IMR-90 (cell line): ENCODE data around the gene AGPAT3. TPM values are rescaled to one million over a fixed set of nuclear protein-coding genes. Genes with fewer than 3 reads are reported as not detected.

Experiments
- ATAC-seq: fragments of 200-7000 bp; cut with Tn5 transposase; 2 replicates; pipeline ENCODE4 v1.9.1; 2020; ENCODE audit warnings: low read depth, mild to moderate bottlenecking, moderate library complexity
- BruUV-seq: library from RNA; stranded (reverse); fragments of 400-500 nt; replicated peaks from 2 replicates; lab custom pipeline; 2021; lab: Mats Ljungman, UMichigan
- CTCF ChIA-PET: fragments of 300-600 bp; formaldehyde crosslinking; extraction: SDS; loops from one replicate; lab custom pipeline; 2021; ENCODE audit warnings: antibody characterized with exemption; lab: Yijun Ruan, JAX
- POLR2A ChIA-PET: fragments of 300-600 bp; sonication (Branson Sonifier 250); formaldehyde crosslinking; loops from one replicate; lab custom pipeline; 2022; ENCODE audit warnings: antibody characterized with exemption; ENCODE audit not compliant: unreplicated experiment; lab: Charles Lee
- DNase-seq: peaks from one replicate; pipeline ENCODE4 v3.0.0; 2013
- H2AFZ ChIP-seq: replicated peaks from 2 replicates; pipeline ENCODE3; 2013; ENCODE audit warnings: low read length, mild to moderate bottlenecking; ENCODE audit not compliant: poor library complexity
- H2AK5ac ChIP-seq: 2 replicates; pipeline ENCODE4 v1.6.1; 2013; ENCODE audit warnings: low read depth, low read length, inconsistent platforms
- H2AK9ac ChIP-seq: replicated peaks from 2 replicates; pipeline ENCODE3; 2013; ENCODE audit warnings: mild to moderate bottlenecking, low read depth, low read length, moderate library complexity; ENCODE audit not compliant: poor library complexity
- H2BK120ac ChIP-seq: 2 replicates; pipeline ENCODE4 v1.6.1; 2013; ENCODE audit warnings: low read depth, low read length, inconsistent platforms
- H2BK15ac ChIP-seq: 3 replicates; pipeline ENCODE4 v1.6.1; 2013; ENCODE audit warnings: low read depth, low read length, inconsistent platforms
- H2BK20ac ChIP-seq: 2 replicates; pipeline ENCODE4 v1.6.1; 2013; ENCODE audit warnings: low read depth, mild to moderate bottlenecking, inconsistent platforms, low read length, moderate library complexity
- H2BK5ac ChIP-seq: 2 replicates; pipeline ENCODE4 v1.6.1; 2013; ENCODE audit warnings: mild to moderate bottlenecking, low read depth, low read length, inconsistent platforms; ENCODE audit not compliant: poor library complexity, severe bottlenecking
- H3K14ac ChIP-seq: replicated peaks from 2 replicates; pipeline ENCODE4 v1.6.1; 2013; ENCODE audit warnings: low read depth, low read length, inconsistent platforms
- H3K18ac ChIP-seq: 2 replicates; pipeline ENCODE4 v1.6.1; 2013; ENCODE audit warnings: low read depth, low read length, control low read depth
- H3K23ac ChIP-seq: 2 replicates; pipeline ENCODE4 v1.6.1; 2013; ENCODE audit warnings: low read depth, low read length, inconsistent platforms
- H3K27ac ChIP-seq: 2 replicates; pipeline ENCODE4 v1.5.1; 2013; ENCODE audit warnings: mild to moderate bottlenecking, control low read depth, low read length; ENCODE audit not compliant: insufficient read depth
- H3K27me3 ChIP-seq: 2 replicates; pipeline ENCODE4 v1.6.1; 2013; ENCODE audit warnings: low read length; ENCODE audit not compliant: control insufficient read depth, insufficient read depth
- H3K36me3 ChIP-seq: 2 replicates; pipeline ENCODE4 v1.6.1; 2013; ENCODE audit warnings: low read length, mixed read lengths; ENCODE audit not compliant: control insufficient read depth, insufficient read depth
- H3K4ac ChIP-seq: 2 replicates; pipeline ENCODE4 v1.6.1; 2013; ENCODE audit warnings: low read depth, low read length, inconsistent platforms
- H3K4me1 ChIP-seq: 2 replicates; pipeline ENCODE4 v1.6.1; 2013; ENCODE audit warnings: low read length, mixed read lengths; ENCODE audit not compliant: control insufficient read depth, insufficient read depth
- H3K4me2 ChIP-seq: 2 replicates; pipeline ENCODE4 v1.6.1; 2013; ENCODE audit warnings: low read depth, mild to moderate bottlenecking, control low read depth, low read length, moderate library complexity
- H3K4me3 ChIP-seq: 2 replicates; pipeline ENCODE4 v1.5.1; 2013; ENCODE audit warnings: low read depth, mild to moderate bottlenecking, control low read depth, low read length, moderate library complexity; ENCODE audit not compliant: insufficient read depth
- H3K56ac ChIP-seq: 2 replicates; pipeline ENCODE4 v1.6.1; 2013; ENCODE audit warnings: low read length, inconsistent platforms; ENCODE audit not compliant: insufficient read depth; ENCODE audit errors: extremely low read depth
- H3K79me1 ChIP-seq, 2 experiments: 2 replicates each; pipeline ENCODE4 v1.6.1; 2013; ENCODE audit warnings: low read length in 2 of 2, inconsistent platforms in 1 of 2, low read depth in 1 of 2
- H3K9ac ChIP-seq: 2 replicates; pipeline ENCODE4 v1.6.1; 2013; ENCODE audit warnings: low read depth, low read length, control low read depth
- H3K9me1 ChIP-seq: 2 replicates; pipeline ENCODE4 v1.6.1; 2013; ENCODE audit warnings: low read length, inconsistent platforms; ENCODE audit not compliant: insufficient read depth
- H3K9me3 ChIP-seq: 2 replicates; pipeline ENCODE4 v1.6.1; 2013; ENCODE audit warnings: low read length; ENCODE audit not compliant: control insufficient read depth, insufficient read depth
- H4K20me1 ChIP-seq: 2 replicates; pipeline ENCODE4 v1.6.1; 2013; ENCODE audit warnings: low read length, inconsistent platforms; ENCODE audit not compliant: insufficient read depth
- H4K5ac ChIP-seq: 2 replicates; pipeline ENCODE4 v1.6.1; 2013; ENCODE audit warnings: mild to moderate bottlenecking, low read depth, low read length, control low read depth
- H4K8ac ChIP-seq, 2 experiments: 2 replicates each; pipeline ENCODE4 v1.6.1; 2013; ENCODE audit warnings: low read depth in 2 of 2, low read length in 2 of 2, control low read depth in 1 of 2, inconsistent platforms in 1 of 2
- H4K91ac ChIP-seq: 2 replicates; pipeline ENCODE4 v1.6.1; 2013; ENCODE audit warnings: low read depth, low read length, inconsistent platforms; ENCODE audit not compliant: insufficient read depth
- BHLHE40 ChIP-seq: fragments of 150-350 bp; IDR thresholded peaks from 2 replicates; pipeline ENCODE4 v1.6.1; 2016; ENCODE audit warnings: mild to moderate bottlenecking, low read depth, low read length
- CEBPB ChIP-seq: IDR thresholded peaks from 2 replicates; pipeline ENCODE4 v1.6.1; 2012; ENCODE audit warnings: low read depth, low read length, improper control_type of control experiment
- CHD1 ChIP-seq: IDR thresholded peaks from 2 replicates; pipeline ENCODE4 v1.6.1; 2012; ENCODE audit warnings: low read depth, low read length, improper control_type of control experiment
- FOS ChIP-seq: fragments of 150-350 bp; IDR thresholded peaks from 2 replicates; pipeline ENCODE4 v1.6.1; 2016; ENCODE audit warnings: low read depth, low read length
- MAFK ChIP-seq: IDR thresholded peaks from 2 replicates; pipeline ENCODE4 v1.6.1; 2012; ENCODE audit warnings: low read depth, low read length, improper control_type of control experiment
- MAZ ChIP-seq: IDR thresholded peaks from 2 replicates; pipeline ENCODE4 v1.6.1; 2012; ENCODE audit warnings: low read depth, mild to moderate bottlenecking, low read length, improper control_type of control experiment, moderate library complexity, borderline replicate concordance
- MXI1 ChIP-seq: IDR thresholded peaks from 2 replicates; pipeline ENCODE4 v1.6.1; 2012; ENCODE audit warnings: low read depth, mild to moderate bottlenecking, low read length, moderate library complexity, borderline replicate concordance
- NFE2L2 ChIP-seq: fragments of 150-350 bp; IDR thresholded peaks from 2 replicates; pipeline ENCODE4 v1.6.1; 2016; ENCODE audit warnings: low read depth, mild to moderate bottlenecking, low read length
- POLR2A ChIP-seq: IDR thresholded peaks from 2 replicates; pipeline ENCODE4 v1.6.1; 2012; ENCODE audit warnings: mild to moderate bottlenecking, low read depth, low read length
- RAD21 ChIP-seq: IDR thresholded peaks from 2 replicates; pipeline ENCODE4 v1.6.1; 2012; ENCODE audit warnings: low read length, improper control_type of control experiment
- RCOR1 ChIP-seq: IDR thresholded peaks from 2 replicates; pipeline ENCODE4 v1.6.1; 2012; ENCODE audit warnings: mild to moderate bottlenecking, low read length, improper control_type of control experiment; ENCODE audit not compliant: insufficient replicate concordance
- RFX5 ChIP-seq: IDR thresholded peaks from 2 replicates; pipeline ENCODE4 v1.8.0; 2012; ENCODE audit warnings: low read depth, mild to moderate bottlenecking, low read length, moderate library complexity
- SMC3 ChIP-seq: fragments of 150-350 bp; IDR thresholded peaks from 2 replicates; pipeline ENCODE4 v1.6.1; 2016; ENCODE audit warnings: low read depth, mild to moderate bottlenecking, antibody characterized with exemption, low read length, moderate library complexity
- WGBS, 2 experiments: methylation state at CpG; one replicate each; pipeline versions ENCODE4 v1.1.5 to v1.1.7; 2013; ENCODE audit warnings: missing lambda C conversion rate in 2 of 2; ENCODE audit not compliant: insufficient read length in 1 of 2; ENCODE audit errors: extremely low coverage in 2 of 2; 5-methylcytosine and 5-hydroxymethylcytosine counted together
- dilution Hi-C: fragments of 300-500 bp; cut with HindIII; formaldehyde crosslinking; loops from one replicate; pipeline ENCODE4 v1.14.3; 2018; ENCODE audit warnings: low sequenced_read_pairs; ENCODE audit not compliant: unreplicated experiment
- in situ Hi-C: fragments of 300-500 bp; cut with MboI; formaldehyde crosslinking; loops from 3 replicates; pipeline ENCODE4 v1.14.3; 2019; ENCODE audit warnings: low sequenced_read_pairs, inconsistent platforms, mixed read lengths
- intact Hi-C: fragments of 100-400 bp; cut with micrococcal nuclease; formaldehyde crosslinking; loops from 2 replicates; pipeline ENCODE4 v1.10.0; 2022
- polyA plus RNA-seq, 3 experiments: library from polyadenylated mRNA; depleted of rRNA; stranded (reverse); fragments of >200 nt; gene quantifications; 2 replicates each; pipeline ENCODE4 v1.2.3, GENCODE V29; 2012; ENCODE audit warnings: low replicate concordance in 1 of 3
- total RNA-seq: library from RNA; depleted of rRNA; stranded (reverse); fragments of >200 nt; gene quantifications from 2 replicates; pipeline ENCODE4 v1.2.3, GENCODE V29; 2012
- TF ChIP-seq, protein P1 (sequence below): conservative IDR thresholded peaks from 2 replicates; pipeline ENCODE4 v1.5.1; 2012; ENCODE audit warnings: mild to moderate bottlenecking, low read depth, low read length, improper control_type of control experiment
- TF ChIP-seq, protein P2 (sequence below): fragments of 150-350 bp; IDR thresholded peaks from 2 replicates; pipeline ENCODE4 v1.6.1; 2017; ENCODE audit warnings: mild to moderate bottlenecking, antibody characterized with exemption, low read length, low read depth
- TF ChIP-seq, protein P3 (sequence below): fragments of 150-350 bp; IDR thresholded peaks from 2 replicates; pipeline ENCODE4 v1.6.1; 2016; ENCODE audit warnings: low read depth, mild to moderate bottlenecking, low read length, moderate library complexity, borderline replicate concordance

Gene AGPAT3
- total and polyA plus RNA-seq, 2 of the 4 experiments (the other 2 are of a cell fraction): 27.1 to 38.7 TPM

DNA sequence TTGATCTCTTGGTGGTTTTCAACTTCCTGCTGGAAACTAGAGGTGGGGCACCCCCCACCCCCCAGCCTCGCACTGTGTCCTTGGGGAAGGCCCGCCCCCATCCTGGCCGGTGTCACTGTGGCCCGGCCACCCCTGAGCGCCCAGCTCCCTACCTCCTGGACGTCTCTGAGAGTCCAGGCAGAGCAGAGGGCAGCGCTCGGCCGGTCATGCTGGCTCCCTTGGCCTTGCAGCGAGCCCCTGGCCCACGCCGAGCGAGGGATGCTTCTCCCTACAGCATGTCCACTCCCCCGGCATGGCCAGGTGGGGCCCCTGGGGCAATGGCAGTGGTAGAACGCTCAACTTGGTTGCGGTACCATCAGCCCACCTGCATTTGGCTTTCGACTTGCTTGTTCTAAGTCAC lies 118.4 kb downstream of the AGPAT3 start:
- Histone ChIP-seq H3K9me3 (no peaks in the 10 kb centered on the region), H3K4ac (no peak overlapping the region), H3K4me3 (no peak overlapping the region), H3K4me1 (no peaks in the 10 kb centered on the region; the same call in 1 of the 2 replicates), H2AK5ac (no peak overlapping the region), H4K20me1 (no peaks in the 10 kb centered on the region; the same call in 1 of the 2 replicates), H3K79me1 (no peaks in the 10 kb centered on the region), H4K8ac (no peak overlapping the region), H3K27me3 (no peaks in the 10 kb centered on the region), H3K23ac (no peak overlapping the region), H3K9me1 (no peaks in the 10 kb centered on the region), H4K5ac (no peak overlapping the region), H4K91ac (no peak overlapping the region), H3K14ac (no peak overlapping the region), H2BK20ac (no peak overlapping the region), H3K27ac (no peak overlapping the region), H2BK5ac (no peak overlapping the region), H3K18ac (no peak overlapping the region), H3K4me2 (no peak overlapping the region), H3K36me3 (peaks cover 20% of the 10 kb centered on the region), H2BK15ac (no peak overlapping the region), H2AK9ac (no peak overlapping the region), H3K56ac (no peak overlapping the region), H3K9ac (no peak overlapping the region), H2AFZ (no peak overlapping the region), H2BK120ac (no peak overlapping the region)
- ATAC-seq (no peak), DNase-seq (no peak)
- BruUV-seq: no TSS peak
- in situ Hi-C loops: no loop called here
- POLR2A ChIA-PET: no interaction called here
- WGBS, 2 experiments: 87% methylated on average over 7 of the region's 17 CpGs; no CpG with 5 or more reads in 1 of the 2 experiments
- dilution Hi-C loops: no loop called here
- intact Hi-C loops: no loop called here
- CTCF ChIA-PET: no interaction called here
- TF ChIP-seq, protein P1, sequence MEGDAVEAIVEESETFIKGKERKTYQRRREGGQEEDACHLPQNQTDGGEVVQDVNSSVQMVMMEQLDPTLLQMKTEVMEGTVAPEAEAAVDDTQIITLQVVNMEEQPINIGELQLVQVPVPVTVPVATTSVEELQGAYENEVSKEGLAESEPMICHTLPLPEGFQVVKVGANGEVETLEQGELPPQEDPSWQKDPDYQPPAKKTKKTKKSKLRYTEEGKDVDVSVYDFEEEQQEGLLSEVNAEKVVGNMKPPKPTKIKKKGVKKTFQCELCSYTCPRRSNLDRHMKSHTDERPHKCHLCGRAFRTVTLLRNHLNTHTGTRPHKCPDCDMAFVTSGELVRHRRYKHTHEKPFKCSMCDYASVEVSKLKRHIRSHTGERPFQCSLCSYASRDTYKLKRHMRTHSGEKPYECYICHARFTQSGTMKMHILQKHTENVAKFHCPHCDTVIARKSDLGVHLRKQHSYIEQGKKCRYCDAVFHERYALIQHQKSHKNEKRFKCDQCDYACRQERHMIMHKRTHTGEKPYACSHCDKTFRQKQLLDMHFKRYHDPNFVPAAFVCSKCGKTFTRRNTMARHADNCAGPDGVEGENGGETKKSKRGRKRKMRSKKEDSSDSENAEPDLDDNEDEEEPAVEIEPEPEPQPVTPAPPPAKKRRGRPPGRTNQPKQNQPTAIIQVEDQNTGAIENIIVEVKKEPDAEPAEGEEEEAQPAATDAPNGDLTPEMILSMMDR: no peak
- TF ChIP-seq MAFK: no peak
- no peak for TF ChIP-seq NFE2L2
- no peak for TF ChIP-seq CEBPB
- no peak for TF ChIP-seq CHD1
- TF ChIP-seq, protein P2, sequence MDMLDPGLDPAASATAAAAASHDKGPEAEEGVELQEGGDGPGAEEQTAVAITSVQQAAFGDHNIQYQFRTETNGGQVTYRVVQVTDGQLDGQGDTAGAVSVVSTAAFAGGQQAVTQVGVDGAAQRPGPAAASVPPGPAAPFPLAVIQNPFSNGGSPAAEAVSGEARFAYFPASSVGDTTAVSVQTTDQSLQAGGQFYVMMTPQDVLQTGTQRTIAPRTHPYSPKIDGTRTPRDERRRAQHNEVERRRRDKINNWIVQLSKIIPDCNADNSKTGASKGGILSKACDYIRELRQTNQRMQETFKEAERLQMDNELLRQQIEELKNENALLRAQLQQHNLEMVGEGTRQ: no peak
- TF ChIP-seq RAD21: no peak
- TF ChIP-seq FOS: no peak
- no peak for TF ChIP-seq RCOR1
- TF ChIP-seq MAZ: no peak
- TF ChIP-seq, protein P3, sequence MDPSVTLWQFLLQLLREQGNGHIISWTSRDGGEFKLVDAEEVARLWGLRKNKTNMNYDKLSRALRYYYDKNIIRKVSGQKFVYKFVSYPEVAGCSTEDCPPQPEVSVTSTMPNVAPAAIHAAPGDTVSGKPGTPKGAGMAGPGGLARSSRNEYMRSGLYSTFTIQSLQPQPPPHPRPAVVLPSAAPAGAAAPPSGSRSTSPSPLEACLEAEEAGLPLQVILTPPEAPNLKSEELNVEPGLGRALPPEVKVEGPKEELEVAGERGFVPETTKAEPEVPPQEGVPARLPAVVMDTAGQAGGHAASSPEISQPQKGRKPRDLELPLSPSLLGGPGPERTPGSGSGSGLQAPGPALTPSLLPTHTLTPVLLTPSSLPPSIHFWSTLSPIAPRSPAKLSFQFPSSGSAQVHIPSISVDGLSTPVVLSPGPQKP: no peak
- no peak for TF ChIP-seq SMC3
- no peak for TF ChIP-seq BHLHE40
- TF ChIP-seq POLR2A: no peak
- no peak for TF ChIP-seq RFX5
- TF ChIP-seq MXI1: no peak
